ENCODE measurements around the gene EHF.

GRCh38 chr11:34641456-34641855, 20.6 kb downstream of the EHF start:
- TF ChIP-seq FOXM1 (IDR thresholded peaks at IDR 0.05; ENCODE audit: borderline replicate concordance) (no peak), SP1 (IDR thresholded peaks at IDR 0.05) (no peak), BHLHE40 (IDR thresholded peaks at IDR 0.05; ENCODE audit: borderline replicate concordance) (no peak), SUZ12 (IDR thresholded peaks at IDR 0.05) (no peak), LEF1 (IDR thresholded peaks at IDR 0.05; ENCODE audit: borderline replicate concordance) (no peak), ELF4 (IDR thresholded peaks at IDR 0.05) (no peak), FOXA1 (IDR thresholded peaks at IDR 0.05) (no peak)
